A673 (cell line): ENCODE measurements around the gene C2orf81.

Experiments used
- CTCF ChIP-seq: fragments of 300-800, 200-600 bp; sonication (generic); conservative IDR thresholded peaks from 2 replicates; pipeline ENCODE4 v1.5.1; 2017; ENCODE audit warnings: low read depth, mild to moderate bottlenecking, antibody characterized with exemption, low read length, moderate library complexity, mixed read lengths
- EZH2 ChIP-seq: fragments of 200-600 bp; sonication (generic); IDR thresholded peaks from 2 replicates; pipeline ENCODE4 v1.6.1; 2017; ENCODE audit warnings: borderline replicate concordance, low read depth, mild to moderate bottlenecking, mixed read lengths, antibody characterized with exemption, low read length; ENCODE audit not compliant: poor library complexity, severe bottlenecking

GRCh38 chr2:74444498-74445318 is 23.3 kb upstream of the C2orf81 start:
- TF ChIP-seq CTCF = no peak
- TF ChIP-seq EZH2 = no peak
